Pancreas (tissue), 10 donors: Measurements from ENCODE around the gene DNMT3A. TPM values are rescaled to one million over a fixed set of nuclear protein-coding genes. Genes with fewer than 3 reads are reported as not detected.

Source experiments
- ATAC-seq, 4 donors: fragments of 200-7000 bp; cut with Tn5 transposase; one replicate each; pipeline versions ENCODE4 v1.8.0 to v1.9.1; 2020; ENCODE audit warnings: mild to moderate bottlenecking in 4 of 4, moderate library complexity in 4 of 4
- DNase-seq, 6 donors: peaks; one replicate each; pipeline ENCODE4 v3.0.0-alpha.2; 2020
- FAIRE-seq: peaks from 2 replicates; lab custom pipeline; 2012; peaks lifted over from hg19 to GRCh38; lab: Jason Lieb, UNC
- H3K27ac ChIP-seq, 4 donors: fragments of 200-600 bp; sonication (generic); 1 replicate in 3 of 4; 2 replicates in 1 of 4; pipeline versions ENCODE4 v1.5.0 to v1.8.0; 2020
- H3K27me3 ChIP-seq, 4 donors: fragments of 200-600 bp; one replicate each; pipeline ENCODE4 v1.8.0; 2021
- H3K36me3 ChIP-seq, 3 donors: fragments of 200-600 bp; sonication (generic) in 1 of 3; one replicate each; pipeline versions ENCODE4 v1.5.0 to v1.8.0; 2020 to 2021
- H3K4me1 ChIP-seq, 3 donors: fragments of 200-600 bp; one replicate each; pipeline ENCODE4 v1.8.0; 2021
- H3K4me3 ChIP-seq, 4 donors: fragments of 200-600 bp; sonication (generic) in 2 of 4; one replicate each; pipeline versions ENCODE4 v1.5.0 to v1.8.0; 2020 to 2021
- H3K9me3 ChIP-seq, 4 donors: fragments of 200-600 bp; one replicate each; pipeline ENCODE4 v1.8.0; 2021
- WGBS, 2 donors: extraction: QIAGEN DNeasy Blood & Tissue Kit; methylation state at CpG; one replicate each; pipeline ENCODE4 v1.1.7; 2013; 5-methylcytosine and 5-hydroxymethylcytosine counted together
- intact Hi-C, 3 donors: fragments of 100-400 bp; cut with DNase I; formaldehyde crosslinking; loops; one replicate each; pipeline versions ENCODE4 v1.11.1 to v1.14.2; 2022
- polyA plus RNA-seq, 2 donors: library from polyadenylated mRNA; stranded (reverse); fragments of 200-250 nt; gene quantifications; one replicate each; pipeline ENCODE4 v1.2.3, GENCODE V29; 2013
- total RNA-seq, 6 donors: library from RNA; stranded (reverse); fragmentation: NEBNext Ultra II Directional in 4 of 6; extraction: Animal tissue kit (Norgen Biotek cat#: 25700) in 4 of 6; gene quantifications; one replicate each; pipeline versions ENCODE4 v1.2.1 to v1.2.4, GENCODE V29; 2021 to 2023
- TF ChIP-seq, protein P1 (sequence below), 4 donors: fragments of 200-600 bp; sonication (generic) in 3 of 4; IDR thresholded peaks; one replicate each; pipeline versions ENCODE4 v1.5.0 to v1.8.0; 2021; ENCODE audit warnings: antibody characterized with exemption in 4 of 4
- donor health status: healthy with polysubstance abuse.
- donor health status: DM: no; HTN: no; CAD: no; lungs with moderate emphysema.
- donor health status: DM: no; HTN: no; CAD: no.
- donor health status: control.
- donor health status: control.
- donor health status: Bipolar disorder and iron deficiency.
- donor health status: DM: yes; HTN: yes; CAD: no.
- donor health status: DM: no; HTN: no; CAD: no.
- donor health status: DM: no; HTN: no; CAD: no.
- donor health status: DM: yes; HTN: yes; CAD: no.

The DNMT3A gene
- total and polyA plus RNA-seq, 8 donors = 10.3 to 30.9 (median 17.5) TPM

DNA sequence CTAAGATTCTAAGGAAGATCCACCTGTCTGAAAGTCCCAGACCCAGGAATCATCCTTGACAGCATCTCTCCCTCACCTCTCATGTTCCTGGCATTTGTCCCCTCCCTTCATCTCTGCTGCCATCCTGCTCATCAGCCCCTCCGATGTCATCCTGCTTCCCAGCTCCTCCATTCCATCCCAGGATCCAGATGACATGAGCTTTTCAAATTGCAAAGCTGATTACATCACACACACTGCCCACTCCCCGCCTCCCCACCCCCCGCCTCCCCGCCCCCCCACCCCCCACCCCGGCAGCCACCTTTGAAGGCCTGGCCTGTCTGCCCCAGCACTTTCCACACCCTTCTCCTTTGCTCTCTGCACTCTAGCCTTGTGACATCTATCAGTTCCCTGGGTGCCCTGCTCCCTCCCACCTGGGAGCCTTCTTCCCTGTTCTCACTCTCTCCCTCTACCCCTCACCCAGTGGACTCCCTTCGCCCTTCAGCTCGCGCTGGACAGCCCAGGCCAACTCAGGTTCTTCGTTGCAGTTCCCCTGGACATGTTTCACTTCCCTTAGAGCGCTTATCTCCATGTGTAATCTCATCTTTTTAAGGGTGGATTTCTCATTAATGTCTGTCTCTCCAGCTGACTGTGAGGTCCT is 61.6 kb downstream of the DNMT3A start:
- ATAC-seq = no peak
- TF ChIP-seq, protein P1, sequence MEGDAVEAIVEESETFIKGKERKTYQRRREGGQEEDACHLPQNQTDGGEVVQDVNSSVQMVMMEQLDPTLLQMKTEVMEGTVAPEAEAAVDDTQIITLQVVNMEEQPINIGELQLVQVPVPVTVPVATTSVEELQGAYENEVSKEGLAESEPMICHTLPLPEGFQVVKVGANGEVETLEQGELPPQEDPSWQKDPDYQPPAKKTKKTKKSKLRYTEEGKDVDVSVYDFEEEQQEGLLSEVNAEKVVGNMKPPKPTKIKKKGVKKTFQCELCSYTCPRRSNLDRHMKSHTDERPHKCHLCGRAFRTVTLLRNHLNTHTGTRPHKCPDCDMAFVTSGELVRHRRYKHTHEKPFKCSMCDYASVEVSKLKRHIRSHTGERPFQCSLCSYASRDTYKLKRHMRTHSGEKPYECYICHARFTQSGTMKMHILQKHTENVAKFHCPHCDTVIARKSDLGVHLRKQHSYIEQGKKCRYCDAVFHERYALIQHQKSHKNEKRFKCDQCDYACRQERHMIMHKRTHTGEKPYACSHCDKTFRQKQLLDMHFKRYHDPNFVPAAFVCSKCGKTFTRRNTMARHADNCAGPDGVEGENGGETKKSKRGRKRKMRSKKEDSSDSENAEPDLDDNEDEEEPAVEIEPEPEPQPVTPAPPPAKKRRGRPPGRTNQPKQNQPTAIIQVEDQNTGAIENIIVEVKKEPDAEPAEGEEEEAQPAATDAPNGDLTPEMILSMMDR (IDR thresholded peaks at IDR 0.05) = no peak
- no peak for FAIRE-seq
- WGBS, 2 donors = 88 to 91% methylated on average over 9 to 10 of the region's 10 CpGs
- Histone ChIP-seq H3K36me3 (peaks cover 0 to 9% (median 0%) of the 10 kb centered on the region in 3 donors), H3K27ac (peak overlapping the region in 1 of 4 donors; percentile 16), H3K4me1 (no peaks in the 10 kb centered on the region), H3K4me3 (no peak overlapping the region), H3K27me3 (no peaks in the 10 kb centered on the region), H3K9me3 (no peaks in the 10 kb centered on the region)
- DNase-seq = no peak
- intact Hi-C loops = no loop called here

DNA sequence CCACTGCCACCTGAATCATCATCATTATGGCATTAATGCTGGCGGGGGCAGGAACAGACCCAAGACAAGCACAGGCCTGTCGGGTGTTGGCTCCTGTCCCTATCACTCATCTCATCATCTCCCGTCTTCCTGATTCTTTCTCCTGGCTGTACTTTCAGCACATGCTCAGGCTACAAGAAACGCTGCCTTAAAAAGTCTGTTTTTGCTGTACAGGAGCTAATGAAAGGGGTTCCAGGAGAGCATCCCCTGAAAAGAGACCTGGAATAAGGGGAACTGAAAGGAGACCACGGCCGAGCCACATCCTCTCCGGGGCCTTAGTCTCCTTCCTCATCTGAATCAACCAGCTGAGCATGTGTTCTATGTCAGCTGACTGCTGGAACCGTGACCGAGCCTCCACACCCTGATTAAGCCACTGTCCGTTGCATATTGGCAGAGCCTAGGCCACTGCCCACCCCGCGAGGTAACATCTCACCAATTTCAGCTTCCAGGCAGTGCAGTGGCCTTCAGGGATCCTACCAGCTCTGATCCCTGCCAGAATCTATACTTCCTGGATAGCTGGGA is 62.6 kb downstream of the DNMT3A start:
- no peaks in the 10 kb centered on the region for H3K9me3 ChIP-seq
- peaks cover 0 to 9% (median 0%) of the 10 kb centered on the region in 3 donors for H3K36me3 ChIP-seq
- ATAC-seq (peak in 3 of 4 donors; percentile 41 to 65 (median 58)), DNase-seq (peak in 1 of 6 donors; percentile 68), FAIRE-seq (no peak)
- H3K27me3 ChIP-seq = no peaks in the 10 kb centered on the region
- intact Hi-C loops = no loop called here
- H3K27ac ChIP-seq = peak overlapping the region in 1 of 4 donors; percentile 16
- WGBS, 2 donors = 69% methylated on average over 12 of the region's 12 CpGs
- no peak overlapping the region for H3K4me3 ChIP-seq
- TF ChIP-seq, protein P1 (IDR thresholded peaks at IDR 0.05) = no peak
- no peaks in the 10 kb centered on the region for H3K4me1 ChIP-seq

DNA sequence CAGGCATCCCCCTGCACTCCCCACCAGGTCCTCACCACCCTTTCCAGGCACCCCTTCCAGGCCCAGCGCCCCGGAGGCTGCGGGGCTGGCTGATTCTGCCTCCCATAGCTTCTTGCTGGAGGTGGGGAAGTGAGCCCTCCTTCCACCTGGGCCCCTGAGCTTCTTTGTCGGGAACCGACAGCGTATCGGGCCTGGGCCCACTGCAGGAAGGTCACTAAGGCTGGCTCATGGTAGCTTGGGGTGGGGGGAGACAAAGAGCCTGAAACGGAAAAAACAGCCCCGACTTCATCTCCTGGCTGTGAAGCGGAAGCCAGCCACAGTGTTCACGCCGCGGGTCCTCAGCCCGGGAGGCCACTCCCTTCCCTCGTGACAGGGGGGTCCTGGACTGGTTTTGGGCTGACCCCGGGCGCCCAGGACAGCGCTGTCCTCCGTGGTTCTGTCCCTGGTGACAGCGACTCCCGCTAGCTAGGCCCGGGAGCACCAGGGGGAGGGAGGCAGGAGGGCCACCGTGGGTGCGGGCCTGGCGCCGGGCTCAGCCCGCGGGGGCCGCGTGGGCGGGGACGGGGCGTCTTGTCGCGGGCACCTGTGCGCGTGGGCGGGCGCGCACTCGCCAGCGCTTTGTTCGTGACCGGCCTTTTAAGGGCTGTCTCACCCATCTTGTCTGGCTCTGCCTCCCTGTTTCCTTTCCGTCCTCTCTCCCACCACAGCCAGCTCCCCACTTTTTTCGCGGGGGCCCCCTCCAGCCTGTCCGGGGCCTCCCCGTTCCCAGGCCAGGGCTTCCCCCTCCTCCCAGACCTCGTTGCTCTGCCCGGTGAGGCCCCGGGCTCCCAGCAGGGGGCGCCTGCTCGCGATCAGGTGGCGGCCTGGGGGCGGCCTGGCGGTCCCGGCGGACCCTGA is 64.9 kb downstream of the DNMT3A start:
- no peak for FAIRE-seq
- Histone ChIP-seq H3K27me3 (no peaks in the 10 kb centered on the region), H3K36me3 (peaks cover 0 to 6% (median 0%) of the 10 kb centered on the region in 3 donors), H3K4me3 (peak overlapping the region in 3 of 4 donors; percentile 5 to 35 (median 28)), H3K9me3 (no peaks in the 10 kb centered on the region), H3K27ac (peak overlapping the region in 3 of 4 donors; percentile 16 to 61 (median 52)), H3K4me1 (no peaks in the 10 kb centered on the region)
- intact Hi-C loops = no loop called here
- WGBS, 2 donors = 50 to 56% methylated on average over 54 to 60 of the region's 60 CpGs
- DNase-seq = peak in 5 of 6 donors; percentile 38 to 80 (median 57)
- ATAC-seq = peak; percentile 52 to 69 (median 62)
- TF ChIP-seq, protein P1 (IDR thresholded peaks at IDR 0.05) = peak; percentile 25 to 59 (median 48)

DNA sequence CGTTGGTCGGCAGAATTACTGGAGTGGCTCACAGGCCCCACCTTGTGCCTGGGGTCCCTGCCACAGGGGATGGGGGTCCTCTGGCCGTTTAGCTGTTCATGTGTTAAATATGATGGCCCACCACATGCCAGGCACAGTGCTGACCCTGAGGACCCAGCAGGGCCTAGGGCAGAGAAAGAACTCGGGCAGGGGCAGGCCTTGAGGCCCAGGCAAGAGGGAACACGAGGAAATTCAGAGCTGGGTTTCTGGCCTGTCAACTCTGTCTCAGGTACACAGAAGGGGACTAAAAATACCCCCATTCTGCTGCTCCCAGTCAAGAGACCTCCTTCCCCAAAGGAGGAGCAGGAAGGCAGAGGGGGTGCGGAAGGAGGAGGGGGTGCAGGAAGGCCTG is 66.2 kb downstream of the DNMT3A start:
- TF ChIP-seq, protein P1 (IDR thresholded peaks at IDR 0.05) = no peak
- intact Hi-C loops = no loop called here
- H3K36me3 ChIP-seq = no peaks in the 10 kb centered on the region
- 80 to 81% methylated on average over 6 of the region's 6 CpGs for WGBS, 2 donors
- peak overlapping the region in 1 of 4 donors; percentile 28 for H3K27ac ChIP-seq
- no peaks in the 10 kb centered on the region for H3K27me3 ChIP-seq
- no peaks in the 10 kb centered on the region for H3K4me1 ChIP-seq
- DNase-seq (no peak), ATAC-seq (no peak), FAIRE-seq (no peak)
- H3K4me3 ChIP-seq = no peak overlapping the region
- no peaks in the 10 kb centered on the region for H3K9me3 ChIP-seq
